ENCODE measurements around the gene HSP90AB1.
A peak's percentile ranks its signal among the peaks of the same experiment; 100 is the strongest.
"Not testable (repeated sequence)": the region's sequence is repeated elsewhere in the genome, so short reads cannot be mapped to it uniquely, and the experiment has no call there.

HSP90AB1 gene

GRCh38 chr6:44222486-44223318, 24.2 kb upstream of the HSP90AB1 start:
- DNase-seq, result no peak

GRCh38 chr6:44223319-44224028, 23.4 kb upstream of the HSP90AB1 start, which contains the start of gene SLC29A1:
TSS of gene SLC29A1 (plus strand) at chr6:44223595. CDS start at chr6:44227314, 3,719 bp downstream.
- DNase-seq, result peak; percentile 82

GRCh38 chr6:44224029-44224964, 22.6 kb upstream of the HSP90AB1 start:
- DNase-seq, result no peak

- no peak for DNase-seq
These were observed 22.0 kb upstream of the HSP90AB1 start for GRCh38 chr6:44224965-44225305.

- no peak for DNase-seq
These were observed 21.1 kb upstream of the HSP90AB1 start for GRCh38 chr6:44225579-44226325.

- no peak for DNase-seq
These were observed 20.3 kb upstream of the HSP90AB1 start for GRCh38 chr6:44226368-44227147.

GRCh38 chr6:44227148-44227793, 19.6 kb upstream of the HSP90AB1 start:
- DNase-seq, result no peak

- DNase-seq, result no peak
These were observed 18.9 kb upstream of the HSP90AB1 start for GRCh38 chr6:44228031-44228430.

- DNase-seq, result no peak
These were observed 18.5 kb upstream of the HSP90AB1 start for GRCh38 chr6:44228433-44228832.

GRCh38 chr6:44228836-44229235, 18.1 kb upstream of the HSP90AB1 start:
- DNase-seq, result no peak

- DNase-seq, result no peak
These were observed 17.4 kb upstream of the HSP90AB1 start for GRCh38 chr6:44229376-44230033.

GRCh38 chr6:44230034-44230675, 16.7 kb upstream of the HSP90AB1 start:
- no peak for DNase-seq

- not testable (repeated sequence) for DNase-seq
These were observed 15.5 kb upstream of the HSP90AB1 start for GRCh38 chr6:44231426-44231825.

GRCh38 chr6:44232676-44233566, 14.0 kb upstream of the HSP90AB1 start:
- no peak for DNase-seq

- no peak for DNase-seq
These were observed 13.3 kb upstream of the HSP90AB1 start for GRCh38 chr6:44233567-44234100.

- DNase-seq, result no peak
These were observed 12.5 kb upstream of the HSP90AB1 start for GRCh38 chr6:44234101-44235025.

GRCh38 chr6:44235269-44235668, 11.6 kb upstream of the HSP90AB1 start:
- DNase-seq, result no peak

Data from T-helper 9 cell (primary cell).